A673 (cell line): ENCODE results near the gene CDC42EP4. TPM values are rescaled to one million over a fixed set of nuclear protein-coding genes. Genes with fewer than 3 reads are reported as not detected.

Source experiments
- BruUV-seq: library from RNA; stranded (reverse); fragments of 400-500 nt; replicated peaks from 2 replicates; lab custom pipeline; 2021; lab: Mats Ljungman, UMichigan
- CTCF ChIA-PET: fragments of 300-600 bp; sonication (Branson Sonifier 250); formaldehyde crosslinking; loops from one replicate; lab custom pipeline; 2022; ENCODE audit warnings: antibody characterized with exemption; lab: Charles Lee
- POLR2A ChIA-PET: fragments of 300-600 bp; sonication (Branson Sonifier 250); formaldehyde crosslinking; loops from one replicate; lab custom pipeline; 2022; ENCODE audit warnings: antibody characterized with exemption; ENCODE audit not compliant: low non-redundant PET; lab: Charles Lee
- DNase-seq: peaks from one replicate; pipeline ENCODE4 v3.0.0-alpha.2; 2015; ENCODE audit warnings: low spot score
- H3K27ac ChIP-seq: fragments of 200-600 bp; sonication (generic); 2 replicates; pipeline ENCODE4 v1.5.1; 2016; ENCODE audit warnings: mixed run types, low read depth, mild to moderate bottlenecking, mixed read lengths, antibody characterized with exemption, low read length; ENCODE audit not compliant: poor library complexity, severe bottlenecking
- H3K27me3 ChIP-seq: fragments of 200-600 bp; sonication (generic); replicated peaks from 2 replicates; pipeline ENCODE4 v1.6.1; 2017; ENCODE audit warnings: mixed run types, low read depth, mild to moderate bottlenecking, mixed read lengths, antibody characterized with exemption, low read length; ENCODE audit not compliant: insufficient read depth, poor library complexity
- H3K36me3 ChIP-seq: fragments of 200-600 bp; sonication (generic); 2 replicates; pipeline ENCODE4 v1.6.1; 2016; ENCODE audit warnings: mixed run types, mild to moderate bottlenecking, mixed read lengths, antibody characterized with exemption, low read length; ENCODE audit not compliant: insufficient read depth, poor library complexity, severe bottlenecking
- H3K4me1 ChIP-seq: fragments of 200-600 bp; sonication (generic); 2 replicates; pipeline ENCODE4 v1.6.1; 2017; ENCODE audit warnings: mixed run types, mild to moderate bottlenecking, mixed read lengths, antibody characterized with exemption, low read length; ENCODE audit not compliant: insufficient read depth, poor library complexity, severe bottlenecking
- H3K4me3 ChIP-seq: fragments of 200-600 bp; sonication (generic); 2 replicates; pipeline ENCODE4 v1.5.1; 2016; ENCODE audit warnings: low read depth, mixed run types, mild to moderate bottlenecking, mixed read lengths, low read length; ENCODE audit not compliant: poor library complexity, severe bottlenecking
- H3K9me3 ChIP-seq: fragments of 200-600 bp; sonication (generic); 2 replicates; pipeline ENCODE4 v1.6.1; 2016; ENCODE audit warnings: mixed run types, low read depth, mild to moderate bottlenecking, mixed read lengths, antibody characterized with exemption, low read length; ENCODE audit not compliant: poor library complexity, severe bottlenecking
- EZH2 ChIP-seq: fragments of 200-600 bp; sonication (generic); IDR thresholded peaks from 2 replicates; pipeline ENCODE4 v1.6.1; 2017; ENCODE audit warnings: borderline replicate concordance, low read depth, mild to moderate bottlenecking, mixed read lengths, antibody characterized with exemption, low read length; ENCODE audit not compliant: poor library complexity, severe bottlenecking
- intact Hi-C: fragments of 100-400 bp; cut with micrococcal nuclease; formaldehyde crosslinking; loops from one replicate; pipeline ENCODE4 v1.10.0; 2022; ENCODE audit not compliant: unreplicated experiment
- total RNA-seq: library from RNA; stranded (reverse); gene quantifications from 2 replicates; pipeline ENCODE4 v1.2.3, GENCODE V29; 2021
- TF ChIP-seq, protein P1 (sequence below): fragments of 300-800, 200-600 bp; sonication (generic); conservative IDR thresholded peaks from 2 replicates; pipeline ENCODE4 v1.5.1; 2017; ENCODE audit warnings: low read depth, mild to moderate bottlenecking, antibody characterized with exemption, low read length, moderate library complexity, mixed read lengths

The CDC42EP4 gene
- total RNA-seq, 1 experiment from 2014 or later: 37.5 TPM

DNA sequence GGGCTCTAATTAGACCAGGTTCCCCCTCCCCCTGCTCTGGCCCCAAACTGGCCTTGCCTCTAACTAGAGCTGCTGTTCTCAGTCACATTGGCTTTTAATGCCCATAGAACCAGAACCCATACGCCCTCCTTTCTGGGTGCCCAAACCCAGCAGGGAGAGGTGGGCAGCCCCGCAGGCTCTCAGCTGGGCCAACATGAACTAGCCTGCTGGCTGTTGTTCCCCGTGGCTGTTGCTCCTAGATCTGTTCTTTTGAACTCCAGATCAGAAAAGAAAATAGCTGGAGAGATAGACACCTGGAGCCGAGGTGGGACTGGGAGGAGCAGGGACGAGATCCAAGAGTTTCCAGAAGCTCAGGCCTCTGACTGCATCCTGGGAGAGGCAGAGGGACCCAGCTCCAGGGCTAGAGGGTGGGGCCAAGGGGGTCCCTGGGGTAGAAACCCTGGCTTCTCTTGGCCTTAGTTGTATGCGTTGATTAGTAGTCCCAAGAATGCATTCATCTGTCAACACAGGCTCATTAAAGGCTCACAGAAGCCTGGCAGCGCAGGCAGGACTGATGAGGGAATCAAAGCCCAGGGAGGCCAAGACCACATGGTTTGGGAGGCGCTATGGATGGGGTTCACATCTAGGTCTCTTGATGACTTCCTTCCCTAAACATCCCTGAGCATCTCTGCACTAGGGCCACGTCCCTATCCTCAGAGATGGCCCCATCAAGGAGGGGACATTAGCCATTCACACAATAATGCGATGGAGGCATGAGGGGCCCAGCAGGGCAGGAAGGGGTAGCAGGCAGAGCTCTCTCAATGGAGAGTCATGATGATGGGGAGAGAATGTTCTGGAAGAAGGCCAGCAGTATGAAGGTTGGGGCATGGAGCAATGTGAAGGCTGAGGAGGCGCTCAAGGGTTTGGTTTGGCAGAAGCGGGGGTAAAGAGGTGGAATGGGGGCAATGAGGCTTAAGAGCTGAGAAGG is 48.8 kb downstream of the CDC42EP4 start:
- H3K4me1 ChIP-seq: no peaks in the 10 kb centered on the region
- POLR2A ChIA-PET: interaction anchor here (0.7 kb wide), 1 partner anchor 79 kb away, joined by 3 read pairs; no protein-coding TSS in a partner anchor
- no peak for TF ChIP-seq EZH2
- TF ChIP-seq, protein P1, sequence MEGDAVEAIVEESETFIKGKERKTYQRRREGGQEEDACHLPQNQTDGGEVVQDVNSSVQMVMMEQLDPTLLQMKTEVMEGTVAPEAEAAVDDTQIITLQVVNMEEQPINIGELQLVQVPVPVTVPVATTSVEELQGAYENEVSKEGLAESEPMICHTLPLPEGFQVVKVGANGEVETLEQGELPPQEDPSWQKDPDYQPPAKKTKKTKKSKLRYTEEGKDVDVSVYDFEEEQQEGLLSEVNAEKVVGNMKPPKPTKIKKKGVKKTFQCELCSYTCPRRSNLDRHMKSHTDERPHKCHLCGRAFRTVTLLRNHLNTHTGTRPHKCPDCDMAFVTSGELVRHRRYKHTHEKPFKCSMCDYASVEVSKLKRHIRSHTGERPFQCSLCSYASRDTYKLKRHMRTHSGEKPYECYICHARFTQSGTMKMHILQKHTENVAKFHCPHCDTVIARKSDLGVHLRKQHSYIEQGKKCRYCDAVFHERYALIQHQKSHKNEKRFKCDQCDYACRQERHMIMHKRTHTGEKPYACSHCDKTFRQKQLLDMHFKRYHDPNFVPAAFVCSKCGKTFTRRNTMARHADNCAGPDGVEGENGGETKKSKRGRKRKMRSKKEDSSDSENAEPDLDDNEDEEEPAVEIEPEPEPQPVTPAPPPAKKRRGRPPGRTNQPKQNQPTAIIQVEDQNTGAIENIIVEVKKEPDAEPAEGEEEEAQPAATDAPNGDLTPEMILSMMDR: no peak
- no peak for DNase-seq
- H3K9me3 ChIP-seq: no peaks in the 10 kb centered on the region
- intact Hi-C loops: no loop called here
- H3K36me3 ChIP-seq: no peaks in the 10 kb centered on the region
- CTCF ChIA-PET: no interaction called here
- H3K27me3 ChIP-seq: no peaks in the 10 kb centered on the region
- BruUV-seq: no TSS peak
- no peak overlapping the region for H3K27ac ChIP-seq
- no peak overlapping the region for H3K4me3 ChIP-seq

DNA sequence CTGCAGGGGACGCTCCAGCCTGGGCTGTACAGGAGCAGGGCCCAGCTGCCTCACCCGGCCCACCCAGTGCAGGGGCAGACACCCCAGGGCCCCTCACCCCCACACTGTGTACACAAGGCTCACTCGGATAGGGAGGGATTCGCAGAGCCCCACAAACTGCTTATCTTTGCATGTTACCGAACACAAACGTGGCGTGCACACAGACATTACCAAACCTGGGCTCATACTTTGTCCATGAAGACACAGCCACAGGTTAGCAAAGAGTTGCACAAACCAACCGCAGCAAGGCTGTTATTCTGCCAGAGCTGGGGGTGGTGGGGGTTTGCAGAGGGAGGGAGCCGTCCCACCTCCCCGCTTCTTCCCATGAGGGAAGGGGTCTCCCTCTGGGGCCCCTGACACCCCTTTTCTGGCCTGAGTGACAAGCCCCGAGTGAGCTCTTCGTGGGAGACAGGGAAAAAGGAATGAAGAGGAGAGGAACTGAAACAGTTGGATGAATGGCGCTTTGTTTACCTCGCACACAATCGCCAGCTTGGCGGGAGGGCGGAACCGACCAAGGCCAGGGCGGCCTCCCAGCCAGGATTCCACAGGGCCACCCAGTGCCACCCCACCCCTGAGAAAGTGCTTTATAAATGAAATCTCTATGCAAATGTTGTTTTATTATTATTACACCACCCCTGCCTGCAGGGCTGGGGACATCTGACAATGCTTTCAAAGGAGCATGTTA is 49.7 kb downstream of the CDC42EP4 start:
- Histone ChIP-seq H3K27me3 (no peaks in the 10 kb centered on the region), H3K9me3 (no peaks in the 10 kb centered on the region), H3K4me3 (no peak overlapping the region), H3K36me3 (no peaks in the 10 kb centered on the region), H3K4me1 (no peaks in the 10 kb centered on the region), H3K27ac (no peak overlapping the region)
- no TSS peak for BruUV-seq
- TF ChIP-seq, protein P1: no peak
- no peak for TF ChIP-seq EZH2
- DNase-seq: no peak
- ChIA-PET POLR2A (no interaction called here), CTCF (no interaction called here)
- intact Hi-C loops: no loop called here

DNA sequence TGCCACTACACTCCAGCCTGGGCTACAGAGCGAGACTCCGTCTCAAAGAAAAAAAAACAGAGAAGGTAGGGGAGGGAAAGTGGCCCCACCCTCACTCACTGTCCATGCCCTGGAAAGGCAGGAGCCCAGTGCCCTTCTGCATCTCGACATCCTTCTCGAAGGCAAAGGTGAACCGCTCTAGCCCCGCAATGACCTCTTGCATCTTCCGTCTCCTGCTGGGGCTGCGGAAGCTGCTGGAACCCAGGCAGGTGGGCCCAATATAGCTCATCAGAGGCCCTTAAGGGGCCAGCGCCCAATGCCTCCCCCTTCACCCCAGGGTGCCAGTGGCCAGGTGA is 50.2 kb downstream of the CDC42EP4 start, which contains the start of gene CPSF4L:
CPSF4L (minus strand) TSS at position 264 of the 335 bp plus-strand sequence; CDS start at position 202, 62 bp downstream.
- POLR2A ChIA-PET: no interaction called here
- intact Hi-C loops: no loop called here

More for the DNA sequence above, 50.2 kb downstream of the CDC42EP4 start, which contains the start of gene CPSF4L:
- Histone ChIP-seq H3K27ac (no peak within 1 kb of the TSS), H3K9me3 (no peaks in the 10 kb centered on the region), H3K4me1 (no peaks in the 10 kb centered on the region), H3K4me3 (no peak within 1 kb of the TSS), H3K36me3 (no peaks in the 10 kb centered on the region), H3K27me3 (no peaks in the 10 kb centered on the region)
- BruUV-seq: no TSS peak
- CTCF ChIA-PET: interaction anchor here (1.5 kb wide), 1 partner anchor 108 kb away, joined by 5 read pairs; no protein-coding TSS in a partner anchor
- DNase-seq: no peak
- no peak for TF ChIP-seq EZH2
- TF ChIP-seq, protein P1: no peak
